GM19035 (cell line): ENCODE measurements around the gene QPCTL.
A peak's percentile ranks its signal among the peaks of the same experiment; 100 is the strongest.

ENCODE experiments used
- ATAC-seq: cut with Tn5 transposase; IDR thresholded peaks from one replicate; pipeline ENCODE4 v1.9.1; 2021; ENCODE audit not compliant: unreplicated experiment

The QPCTL gene

DNA sequence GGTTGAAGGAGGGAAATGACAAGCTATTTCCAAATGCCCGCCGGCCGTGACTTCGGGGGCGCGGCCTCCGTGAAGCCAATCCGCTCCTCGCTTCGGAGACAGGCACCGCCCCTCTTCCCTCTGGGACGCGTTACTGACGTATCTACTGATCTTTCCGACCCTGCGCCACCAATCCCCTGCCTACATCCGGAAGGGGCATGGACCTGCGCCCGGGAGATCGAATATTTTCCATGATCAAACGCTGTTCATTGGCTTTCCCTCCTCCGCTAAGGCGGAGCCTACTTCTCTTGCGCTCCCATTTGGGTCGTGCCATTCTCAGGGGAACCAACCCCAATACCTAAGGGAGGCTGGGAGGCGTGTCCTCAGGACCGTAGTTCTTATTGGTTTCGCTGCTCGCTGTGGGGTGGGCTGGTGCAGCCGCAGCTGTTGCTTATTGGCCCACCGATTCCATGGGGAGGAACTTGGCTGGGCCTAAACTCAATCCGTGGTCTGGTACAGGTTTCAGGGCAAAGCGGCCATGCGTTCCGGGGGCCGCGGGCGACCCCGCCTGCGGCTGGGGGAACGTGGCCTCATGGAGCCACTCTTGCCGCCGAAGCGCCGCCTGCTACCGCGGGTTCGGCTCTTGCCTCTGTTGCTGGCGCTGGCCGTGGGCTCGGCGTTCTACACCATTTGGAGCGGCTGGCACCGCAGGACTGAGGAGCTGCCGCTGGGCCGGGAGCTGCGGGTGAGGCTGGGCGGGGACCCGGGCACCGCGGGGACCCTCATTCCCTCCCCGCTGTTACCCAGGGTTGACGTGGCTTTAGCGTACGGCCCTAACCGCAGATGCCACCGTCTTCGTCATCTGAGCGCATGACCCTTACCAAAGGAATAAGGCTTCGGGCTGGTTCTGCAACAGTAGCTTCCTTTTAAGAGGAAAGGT, at the start of gene QPCTL:
Gene QPCTL, plus strand, starts transcription at position 480 of the 919 bp plus-strand sequence. Its CDS starts 38 bp downstream, at position 518.
- peak; percentile 84 for ATAC-seq

DNA sequence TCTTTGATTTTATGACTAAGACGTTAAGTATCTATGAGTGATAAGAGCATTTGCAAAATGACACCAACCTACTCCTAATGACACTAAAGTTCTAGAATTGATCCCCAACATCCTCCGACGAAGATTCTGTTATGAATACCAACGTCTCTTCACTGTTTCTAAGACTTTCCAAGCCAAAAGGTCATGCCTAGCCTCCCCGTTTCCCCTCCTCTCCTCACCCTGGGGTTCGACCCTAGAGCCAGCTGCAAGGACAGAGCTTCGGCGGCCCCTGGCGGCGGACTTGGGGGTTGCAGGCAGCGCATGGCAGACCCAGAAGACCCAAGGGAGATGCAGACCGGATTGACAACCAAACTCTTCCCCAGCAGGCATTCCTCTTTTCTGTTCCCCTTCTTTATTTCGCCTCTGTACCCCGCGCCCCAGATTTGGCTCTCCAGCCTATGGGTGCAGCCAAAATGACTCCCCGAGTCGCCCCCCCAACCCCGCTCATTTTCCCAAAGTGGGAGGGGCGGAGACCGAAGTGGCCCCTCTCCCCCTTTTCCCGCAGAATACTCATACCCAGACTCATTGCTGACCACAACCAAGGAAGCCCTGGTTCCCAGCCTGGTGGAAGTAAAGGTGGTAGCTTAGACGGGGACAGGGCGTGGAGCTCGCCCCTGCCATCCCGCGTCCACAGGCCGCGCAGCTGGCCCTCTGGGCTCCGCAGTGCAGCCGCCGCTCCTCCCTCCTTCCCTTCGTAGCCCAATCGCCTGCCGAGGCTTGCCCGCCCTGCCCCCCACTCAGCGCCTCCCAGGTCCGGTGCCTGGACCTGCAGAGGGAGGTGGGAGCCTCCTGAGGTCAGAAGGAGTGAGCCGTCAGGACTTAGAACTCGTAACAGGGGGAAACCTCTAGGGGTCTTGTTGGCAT, 49.2 kb upstream of the QPCTL start:
- ATAC-seq = peak; percentile 30

DNA sequence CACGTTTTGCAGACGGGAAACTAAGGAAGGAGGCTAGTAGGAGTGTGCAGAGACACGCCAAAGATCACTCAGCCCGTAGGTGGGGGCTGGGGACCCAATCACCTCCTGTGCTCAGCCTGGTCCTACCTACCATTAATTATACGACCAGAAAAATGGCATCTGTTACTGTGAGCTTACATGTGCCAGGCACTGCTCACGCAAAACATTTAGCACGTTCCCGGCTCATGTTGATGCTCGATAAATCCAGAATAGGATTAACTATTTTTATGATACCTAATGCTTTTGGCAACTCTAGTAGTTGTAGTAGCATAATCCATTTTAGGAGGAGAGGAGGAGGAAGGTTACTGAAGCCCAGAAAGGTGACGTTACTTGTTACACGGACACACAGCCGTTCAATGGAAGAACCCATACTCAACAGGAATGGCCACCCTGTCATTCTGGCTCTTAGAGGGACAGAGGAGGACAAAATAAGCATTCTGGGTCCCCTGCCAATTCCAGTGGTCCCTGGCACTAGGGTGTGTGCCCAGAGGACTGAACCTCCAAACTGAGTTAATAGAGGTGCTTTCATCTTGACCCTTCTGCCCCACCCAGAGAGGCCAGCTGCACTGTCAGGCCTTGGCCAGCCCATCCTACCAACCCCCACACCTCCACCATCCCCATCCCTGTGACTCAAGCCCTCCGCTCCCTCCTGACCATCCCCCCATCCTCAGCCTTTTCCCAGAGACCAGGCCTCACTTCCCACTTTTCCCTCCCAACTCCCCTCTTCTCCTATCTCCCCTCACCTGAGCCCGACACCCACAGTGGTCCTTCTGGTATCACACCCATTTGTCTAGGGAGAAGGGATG, 48.3 kb upstream of the QPCTL start:
- ATAC-seq = no peak

DNA sequence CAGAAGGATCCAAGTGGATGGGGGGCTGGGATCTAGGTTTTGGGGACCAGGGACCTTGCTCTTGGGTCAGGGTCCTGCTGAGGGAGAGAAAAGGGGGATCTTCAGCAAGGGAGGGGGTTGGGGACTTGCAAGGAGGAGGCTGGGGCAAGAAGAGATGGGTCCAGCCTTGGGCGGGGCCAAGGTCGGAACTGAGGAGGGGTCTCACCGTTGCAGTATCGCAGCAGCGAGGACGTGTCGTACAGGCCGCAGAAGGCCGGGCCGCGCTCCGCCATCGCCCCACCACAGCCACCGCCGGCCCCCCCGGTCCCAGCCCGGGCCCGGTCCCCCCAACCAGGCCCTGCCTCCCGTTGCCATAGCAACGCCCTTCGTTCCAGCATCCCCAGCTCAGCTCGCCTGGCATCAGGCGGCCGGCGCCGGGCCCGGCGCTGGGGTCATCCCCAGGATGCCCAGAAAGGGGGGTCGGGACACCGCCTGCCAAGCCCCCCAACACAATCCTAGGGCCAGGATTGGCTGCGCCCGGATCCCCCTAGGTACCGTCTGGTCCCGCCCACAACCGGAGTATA, 47.3 kb upstream of the QPCTL start:
- ATAC-seq = no peak

DNA sequence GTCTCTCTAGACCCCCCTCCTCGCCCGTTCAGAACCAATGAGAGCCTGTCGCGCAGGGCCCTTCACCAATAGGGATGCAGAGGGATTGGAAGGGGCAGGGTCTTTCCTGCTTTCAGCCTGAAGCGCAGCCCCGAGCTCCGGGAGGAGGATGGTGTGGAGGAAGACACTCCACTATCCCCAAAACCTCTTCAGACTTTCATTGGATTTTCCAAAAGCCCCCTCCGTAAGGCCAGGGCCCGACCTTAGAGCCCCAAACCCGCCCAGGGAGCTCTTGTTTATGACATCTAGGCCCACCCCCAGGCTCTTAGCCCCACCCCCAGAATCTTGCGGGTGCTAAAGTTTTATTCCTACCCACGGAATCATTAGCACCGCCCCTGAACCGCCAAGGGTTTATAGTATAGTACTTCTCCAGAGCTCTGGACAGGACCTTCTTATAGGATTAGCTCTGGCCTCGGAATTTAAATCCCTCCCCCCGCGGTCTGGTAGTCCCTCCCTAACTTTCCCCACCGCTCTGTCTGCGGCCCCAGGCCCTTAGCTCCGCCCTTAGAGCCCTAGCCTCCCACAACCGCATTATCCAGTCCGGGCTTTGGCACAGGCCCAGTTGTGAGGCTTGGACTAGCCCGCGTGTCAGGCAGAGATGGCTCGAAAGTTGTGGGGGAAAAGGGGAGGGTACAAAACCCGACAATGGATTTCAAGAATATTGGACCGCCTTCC, 46.7 kb upstream of the QPCTL start:
- ATAC-seq = peak; percentile 24

DNA sequence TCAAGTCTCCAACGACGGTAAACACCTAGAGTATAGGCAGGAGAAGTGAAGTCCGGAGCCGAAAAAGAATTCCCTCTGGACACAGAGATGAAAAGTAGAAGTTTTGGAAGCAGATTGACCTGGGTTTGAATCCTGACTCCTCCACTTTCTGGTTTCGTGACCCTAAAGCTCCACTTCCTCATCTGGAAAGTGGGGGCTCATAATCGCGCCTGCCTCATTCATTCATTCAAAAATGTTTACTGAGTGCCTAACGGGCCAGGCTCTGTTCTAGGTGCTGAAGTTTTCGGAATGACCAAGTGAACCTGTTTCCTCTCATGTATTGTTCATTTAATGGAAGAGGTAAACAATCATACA, 46.1 kb upstream of the QPCTL start:
- no peak for ATAC-seq

DNA sequence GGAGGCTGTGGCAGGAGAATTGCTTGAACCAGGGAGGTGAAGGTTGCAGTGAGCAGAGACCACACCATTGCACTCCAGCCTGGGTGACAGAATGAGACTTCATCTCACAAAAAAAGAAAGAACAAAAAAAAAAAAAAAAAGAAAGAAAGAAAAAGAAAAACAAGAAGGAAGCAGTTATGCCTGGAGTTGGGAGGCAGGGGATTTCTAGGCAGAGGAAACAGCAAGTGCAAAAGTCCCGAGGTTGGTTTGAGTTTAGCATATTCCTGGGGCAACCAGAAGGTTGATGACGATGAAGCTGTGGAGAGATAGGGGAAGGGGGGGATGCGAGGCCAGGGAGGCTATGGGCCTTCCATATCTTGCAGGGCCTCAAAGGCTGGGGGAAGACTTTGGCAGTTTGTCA, 41.7 kb upstream of the QPCTL start:
- no peak for ATAC-seq

DNA sequence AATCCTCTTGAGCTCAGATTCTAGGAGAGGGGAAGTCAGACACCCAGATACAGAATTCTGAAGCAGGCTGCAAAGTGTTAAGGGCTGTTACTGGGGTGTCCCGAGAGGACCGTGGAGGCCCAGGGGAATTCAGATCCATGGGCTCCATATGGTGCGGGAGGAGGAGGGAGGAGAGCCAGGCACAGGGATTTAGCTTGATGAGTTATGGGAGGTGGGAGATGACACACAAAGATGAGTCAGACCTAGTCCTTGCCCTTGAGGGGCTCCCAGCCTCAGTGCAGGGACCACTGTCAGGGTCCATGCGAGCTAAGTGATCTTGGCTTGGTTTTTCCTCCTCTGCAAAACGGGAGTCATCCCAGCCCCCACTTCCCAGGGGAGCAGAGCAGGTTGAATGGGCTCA, 38.8 kb upstream of the QPCTL start:
- ATAC-seq = no peak

DNA sequence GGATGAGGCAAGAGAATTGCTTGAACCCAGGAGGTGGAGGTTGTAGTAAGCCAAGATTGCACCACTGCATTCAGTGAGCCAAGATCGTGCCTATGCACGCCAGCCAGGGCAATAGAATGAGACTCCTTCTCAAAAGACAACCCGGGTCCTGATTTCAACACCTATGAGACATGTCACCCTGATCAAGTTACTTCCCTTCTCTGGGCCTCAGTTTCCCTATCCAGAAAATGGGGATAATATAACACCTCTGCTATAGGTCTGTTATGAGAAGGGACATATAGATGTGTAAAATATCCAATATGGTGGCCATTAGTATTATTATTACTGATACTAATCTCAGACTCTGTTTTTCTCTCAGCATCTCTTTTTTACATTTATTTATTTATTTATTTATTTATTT, 37.4 kb upstream of the QPCTL start:
- no peak for ATAC-seq

DNA sequence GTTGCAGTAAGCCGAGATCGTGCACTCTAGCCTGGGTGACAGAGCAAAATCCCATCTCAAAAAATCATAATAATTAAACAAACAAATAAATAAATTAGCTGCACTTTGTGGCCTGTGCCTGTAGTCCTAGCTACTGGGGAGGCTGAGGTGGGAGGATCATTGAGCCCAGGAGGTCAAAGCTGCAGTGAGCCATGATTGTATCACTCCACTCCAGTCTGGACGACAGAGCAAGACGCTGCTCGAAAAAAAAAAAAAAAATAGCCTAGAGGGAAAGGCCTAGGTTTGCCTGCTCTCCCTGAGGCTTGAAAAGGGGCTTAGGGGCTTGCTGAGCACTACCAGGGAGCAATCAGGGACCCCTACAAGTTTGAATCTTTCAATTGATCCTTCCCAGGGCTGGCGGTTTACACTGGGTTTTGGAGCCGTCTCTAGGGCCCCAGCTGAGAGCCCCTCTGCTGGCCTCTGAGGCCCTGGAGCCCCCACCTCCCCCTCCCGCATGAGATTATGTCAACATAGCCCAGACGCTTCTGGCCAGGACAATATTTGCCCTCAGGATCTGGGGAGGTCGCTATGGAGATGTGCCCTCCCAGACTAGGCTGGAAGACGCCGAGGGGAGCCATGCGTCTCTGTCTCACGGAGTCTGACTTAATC, 34.8 kb upstream of the QPCTL start:
- no peak for ATAC-seq

DNA sequence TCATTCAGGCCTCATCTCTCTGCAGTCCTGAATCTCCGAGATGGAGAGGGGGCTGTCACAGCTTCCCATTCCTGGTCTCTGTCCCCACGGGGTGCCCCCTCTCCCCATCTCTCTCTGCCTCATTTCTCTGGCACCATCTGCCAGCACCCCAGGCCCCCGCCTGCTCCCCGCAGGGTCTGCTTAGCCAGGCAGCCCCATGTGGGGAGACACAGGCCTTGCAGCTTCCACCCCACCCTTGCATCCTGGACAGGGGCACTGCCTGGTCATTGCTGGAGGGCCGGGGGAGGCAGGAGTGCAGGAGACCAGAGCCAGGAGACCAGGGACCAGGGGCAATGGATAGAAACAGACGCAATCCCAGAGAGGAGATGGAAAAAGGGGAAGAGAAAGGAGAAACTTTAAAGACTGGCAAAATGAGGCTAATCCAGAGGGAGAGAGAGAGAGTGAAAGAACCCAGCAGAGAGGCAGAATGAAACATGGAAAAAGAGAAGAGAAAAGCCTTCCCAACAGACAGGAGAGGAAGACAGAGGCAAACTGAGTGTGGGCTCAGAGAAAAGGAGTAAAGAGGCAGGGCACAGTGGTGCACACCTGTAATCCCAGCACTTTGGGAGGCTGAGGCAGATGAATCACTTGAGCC, 33.3 kb upstream of the QPCTL start:
- no peak for ATAC-seq

DNA sequence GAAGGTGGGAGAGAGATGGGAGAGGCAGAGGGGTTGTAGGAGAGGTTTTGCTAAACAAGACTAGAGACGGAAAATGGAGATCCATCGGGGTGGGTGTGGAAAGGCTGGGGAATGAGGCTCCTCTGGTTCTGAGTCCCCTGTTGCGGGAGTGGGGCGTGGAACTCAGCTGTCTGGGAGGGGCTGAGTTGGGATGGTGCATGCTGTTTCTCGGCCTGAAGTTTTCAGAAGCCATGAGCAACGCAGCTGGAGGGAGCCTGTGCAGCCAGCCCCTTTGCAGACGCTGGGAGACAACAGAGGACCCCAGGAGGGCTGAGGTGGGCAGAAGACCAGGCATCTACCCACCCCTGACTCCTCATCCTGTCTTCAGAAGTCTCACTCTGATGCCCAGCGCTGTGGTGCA, 31.8 kb upstream of the QPCTL start:
- no peak for ATAC-seq

DNA sequence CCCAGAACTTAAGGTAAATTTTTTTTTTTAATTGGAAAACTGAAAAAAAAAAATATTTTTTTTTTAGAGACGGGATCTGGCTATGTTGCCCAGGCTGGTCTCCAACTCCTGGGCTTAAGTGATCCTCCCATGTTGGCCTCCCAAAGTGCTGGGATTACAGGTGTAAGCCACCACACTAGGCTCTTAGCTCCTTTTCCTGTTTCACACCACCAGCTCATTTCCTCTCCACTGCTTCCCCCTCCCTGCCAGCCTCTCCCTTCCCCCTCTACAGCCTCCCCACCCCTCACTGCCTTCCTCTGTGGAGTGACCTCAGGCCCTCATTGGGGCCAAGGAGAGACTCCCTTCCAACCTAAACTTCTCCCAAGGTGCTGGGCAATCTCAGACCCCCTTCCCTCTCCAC, 28.7 kb upstream of the QPCTL start:
- no peak for ATAC-seq

DNA sequence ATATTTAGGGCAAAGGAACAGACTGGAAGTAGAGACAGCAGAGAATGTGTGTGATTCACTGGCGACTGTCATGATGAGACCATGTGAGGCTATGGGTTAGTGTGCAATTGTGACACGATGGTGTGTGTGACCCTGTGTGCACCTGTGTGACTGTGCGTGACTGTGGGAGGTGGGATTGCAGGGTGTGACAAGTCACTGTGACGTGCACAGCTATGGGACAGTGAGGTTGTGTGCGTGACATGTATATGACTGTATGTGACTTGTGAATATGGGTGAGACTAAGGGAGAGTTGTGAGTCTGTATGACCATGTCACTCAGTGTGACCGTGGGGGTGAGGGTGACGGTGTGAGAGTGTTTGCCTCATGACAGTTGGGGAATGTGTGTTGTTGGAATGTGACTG, 27.9 kb upstream of the QPCTL start:
- no peak for ATAC-seq

DNA sequence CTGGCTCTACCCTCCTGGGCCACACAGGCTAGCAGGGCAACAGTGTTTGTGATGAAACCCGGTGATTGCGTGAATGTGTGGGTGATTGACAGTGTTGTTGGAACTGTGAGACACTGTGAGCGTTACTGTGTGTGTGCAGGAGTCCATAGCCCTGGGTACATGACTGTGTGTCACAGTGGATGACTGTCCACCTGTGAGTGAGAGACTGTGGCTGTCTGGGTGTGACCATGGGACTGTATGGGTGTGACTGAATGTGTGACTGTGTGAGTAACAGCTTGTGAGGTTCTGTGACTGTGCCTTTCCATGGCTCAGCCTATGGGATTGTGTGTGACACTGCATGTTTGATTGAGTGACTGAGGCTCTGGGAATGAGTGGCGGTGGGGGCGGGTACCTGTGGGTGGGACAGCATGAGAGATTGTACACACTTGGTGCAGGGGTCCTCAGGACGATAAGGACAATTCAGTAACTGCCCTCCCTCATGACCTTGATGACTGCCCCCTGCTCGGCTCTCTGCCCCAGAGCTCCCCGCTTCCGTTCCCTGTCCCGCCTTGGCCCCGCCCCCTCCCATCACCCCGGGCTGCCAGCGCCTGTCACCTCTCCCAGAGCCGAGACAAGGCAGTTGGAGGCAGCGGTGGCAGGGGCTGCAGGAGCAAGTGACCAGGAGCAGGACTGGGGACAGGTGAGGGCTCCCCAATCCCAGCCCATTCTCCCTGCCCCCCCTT, 24.7 kb upstream of the QPCTL start, which contains the start of gene GIPR:
Gene GIPR, plus strand, starts transcription at position 602 of the 722 bp plus-strand sequence. CDS start 1,300 bp downstream, outside the sequence.
- ATAC-seq = no peak

DNA sequence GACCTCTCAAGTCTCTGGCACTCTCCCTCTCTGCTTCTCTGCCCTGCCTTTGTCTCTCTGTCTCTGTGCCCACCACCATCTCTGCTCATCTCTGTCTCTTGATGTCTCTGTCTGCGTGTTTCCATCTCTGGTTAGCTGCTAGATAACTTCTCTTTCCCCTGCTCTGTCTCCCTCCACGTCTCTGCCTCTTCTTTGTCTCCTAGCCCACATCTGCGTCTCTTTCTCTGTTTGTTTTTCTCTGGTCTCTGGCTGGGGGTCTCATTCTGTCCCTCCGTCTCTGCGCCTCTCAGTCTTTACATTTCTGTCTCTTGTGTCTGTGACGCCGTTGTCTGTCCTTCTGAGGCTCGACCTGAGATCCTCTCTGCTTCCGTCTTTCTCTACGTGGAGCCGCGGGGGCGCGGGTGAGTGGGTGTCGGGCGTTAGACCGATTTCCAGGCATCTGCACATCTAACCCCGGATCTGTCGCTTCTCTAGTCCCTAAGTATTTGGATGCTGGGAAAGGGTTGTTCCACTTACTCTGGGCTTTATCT, 24.1 kb upstream of the QPCTL start:
- no peak for ATAC-seq

DNA sequence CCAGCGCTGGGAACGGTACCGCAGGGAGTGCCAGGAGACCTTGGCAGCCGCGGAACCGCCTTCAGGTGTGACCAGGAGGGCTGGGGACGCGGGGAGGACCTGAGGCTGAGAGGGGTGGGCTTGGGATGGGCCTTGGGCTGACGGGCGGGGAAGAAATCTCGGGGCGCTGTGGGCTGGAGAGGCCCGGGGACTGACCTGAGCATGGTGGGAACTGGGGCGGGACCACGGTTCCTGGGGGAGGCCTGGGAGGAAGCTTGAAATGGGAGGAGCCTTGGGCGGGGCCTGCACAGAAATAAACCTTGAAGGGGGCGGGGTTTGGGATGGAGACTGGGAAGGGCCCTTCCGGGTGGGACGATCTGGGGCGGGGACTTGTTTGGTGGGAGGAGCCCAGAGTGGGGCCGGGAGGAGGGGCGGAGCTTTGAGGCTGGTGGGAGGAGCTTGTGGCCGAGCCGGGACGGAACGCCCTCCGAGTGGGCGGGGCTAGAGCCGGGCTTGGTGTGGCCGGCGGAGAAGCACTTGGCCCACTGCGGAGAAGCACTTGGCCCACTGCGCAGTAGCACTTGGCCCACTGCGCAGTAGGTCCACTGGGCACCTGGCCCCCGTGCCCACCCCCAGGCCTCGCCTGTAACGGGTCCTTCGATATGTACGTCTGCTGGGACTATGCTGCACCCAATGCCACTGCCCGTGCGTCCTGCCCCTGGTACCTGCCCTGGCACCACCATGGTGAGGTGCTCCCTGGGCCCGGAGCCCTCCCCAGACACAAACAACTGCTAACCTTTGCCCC, 21.6 kb upstream of the QPCTL start:
- ATAC-seq = peak; percentile 50
